ENCODE data around the gene ZNF646.

ZNF646 gene

DNA sequence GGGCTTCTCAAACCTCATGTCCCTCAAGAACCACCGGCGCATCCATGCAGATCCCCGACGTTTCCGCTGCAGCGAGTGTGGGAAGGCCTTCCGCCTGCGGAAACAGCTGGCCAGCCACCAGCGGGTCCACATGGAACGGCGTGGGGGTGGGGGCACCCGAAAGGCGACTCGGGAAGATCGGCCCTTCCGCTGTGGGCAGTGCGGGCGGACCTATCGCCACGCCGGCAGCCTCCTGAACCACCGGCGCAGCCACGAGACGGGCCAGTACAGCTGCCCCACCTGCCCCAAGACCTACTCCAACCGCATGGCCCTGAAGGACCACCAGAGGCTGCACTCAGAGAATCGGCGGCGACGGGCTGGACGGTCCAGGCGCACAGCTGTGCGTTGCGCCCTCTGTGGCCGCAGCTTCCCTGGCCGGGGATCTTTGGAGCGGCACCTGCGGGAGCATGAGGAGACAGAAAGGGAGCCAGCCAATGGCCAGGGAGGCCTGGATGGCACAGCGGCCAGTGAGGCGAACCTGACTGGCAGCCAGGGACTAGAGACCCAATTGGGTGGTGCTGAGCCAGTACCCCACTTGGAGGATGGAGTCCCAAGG is 5.9 kb downstream of the ZNF646 start:
- Histone ChIP-seq H3K4me1 (ENCODE audit: control insufficient read depth, insufficient read depth, low read length, unreplicated experiment) (peaks cover 11% of the 10 kb centered on the region), H3K4me3 (ENCODE audit: low read depth, low read length) (no peak overlapping the region), H3K79me2 (ENCODE audit: control insufficient read depth, insufficient read depth, low read length, unreplicated experiment) (peaks cover 26% of the 10 kb centered on the region), H2AFZ (ENCODE audit: low read length, unreplicated experiment) (no peak overlapping the region), H3K27me3 (ENCODE audit: insufficient read depth, low read length) (no peaks in the 10 kb centered on the region), H3K36me3 (ENCODE audit: insufficient read depth, low read length) (peaks cover 25% of the 10 kb centered on the region; the same call in 1 of the 2 replicates), H3K27ac (ENCODE audit: low read depth, low read length) (no peak overlapping the region)

DNA sequence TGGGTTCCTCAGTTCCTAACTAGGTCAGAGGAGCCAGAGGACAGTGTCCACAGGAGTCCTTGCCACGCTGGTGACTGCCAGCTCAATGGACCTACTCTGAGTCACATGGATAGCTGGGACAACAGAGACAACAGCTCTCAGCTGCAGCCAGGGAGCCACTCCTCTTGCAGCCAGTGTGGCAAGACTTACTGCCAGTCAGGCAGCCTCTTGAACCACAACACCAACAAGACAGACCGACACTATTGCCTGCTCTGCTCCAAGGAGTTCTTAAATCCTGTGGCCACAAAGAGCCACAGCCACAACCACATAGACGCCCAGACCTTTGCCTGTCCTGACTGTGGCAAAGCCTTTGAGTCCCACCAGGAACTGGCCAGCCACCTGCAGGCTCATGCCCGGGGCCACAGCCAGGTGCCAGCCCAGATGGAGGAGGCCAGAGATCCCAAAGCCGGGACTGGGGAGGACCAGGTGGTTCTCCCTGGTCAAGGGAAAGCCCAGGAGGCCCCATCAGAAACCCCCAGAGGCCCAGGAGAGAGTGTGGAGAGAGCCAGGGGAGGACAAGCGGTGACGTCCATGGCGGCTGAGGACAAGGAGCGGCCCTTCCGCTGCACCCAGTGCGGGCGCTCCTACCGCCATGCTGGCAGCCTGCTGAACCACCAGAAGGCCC is 6.7 kb downstream of the ZNF646 start:
- H3K36me3 ChIP-seq (ENCODE audit: insufficient read depth, low read length): peaks cover 25% of the 10 kb centered on the region; the same call in 1 of the 2 replicates

DNA sequence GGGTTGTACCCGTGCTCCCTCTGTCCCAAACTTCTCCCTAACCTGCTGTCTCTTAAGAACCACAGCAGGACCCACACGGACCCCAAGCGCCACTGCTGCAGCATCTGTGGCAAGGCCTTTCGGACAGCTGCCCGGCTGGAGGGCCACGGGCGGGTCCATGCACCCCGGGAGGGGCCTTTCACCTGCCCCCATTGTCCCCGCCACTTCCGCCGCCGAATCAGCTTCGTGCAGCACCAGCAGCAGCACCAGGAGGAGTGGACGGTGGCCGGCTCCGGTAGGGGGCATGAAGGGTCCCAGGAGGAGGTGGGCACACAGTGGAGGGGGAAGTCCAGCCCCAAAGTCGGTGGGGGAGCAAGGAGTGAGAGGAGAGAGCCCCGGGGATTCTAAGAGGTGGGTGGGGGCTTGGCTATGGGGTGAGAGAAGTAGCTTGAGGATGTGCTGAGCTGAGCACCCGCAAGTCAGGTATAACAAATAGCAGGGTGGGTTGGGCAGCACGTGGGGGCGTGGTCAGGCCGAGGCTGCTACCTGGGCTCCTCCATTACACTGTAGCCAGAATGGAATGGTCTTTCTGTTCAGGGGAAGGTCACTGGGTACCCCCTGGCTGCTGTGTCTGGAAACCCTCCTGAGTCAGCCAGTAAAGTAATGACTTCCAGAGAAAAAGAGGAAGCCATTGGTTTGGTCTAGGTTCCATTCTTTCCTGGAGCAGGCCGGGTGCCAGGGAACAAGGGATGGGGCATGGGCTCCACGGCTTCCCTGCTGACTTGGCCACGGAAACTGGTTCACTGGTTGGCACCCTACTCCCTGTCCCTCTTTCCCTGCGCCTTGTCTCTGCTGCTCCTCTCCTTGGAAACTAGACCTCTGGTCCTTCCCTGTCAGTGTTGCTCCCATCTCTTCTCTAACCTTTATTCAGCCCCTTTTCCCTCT is 7.5 kb downstream of the ZNF646 start:
- no peaks in the 10 kb centered on the region for H3K27me3 ChIP-seq (ENCODE audit: insufficient read depth, low read length)
- H3K27ac ChIP-seq (ENCODE audit: low read depth, low read length): no peak overlapping the region
- peaks cover 21% of the 10 kb centered on the region; the same call in 1 of the 2 replicates for H3K36me3 ChIP-seq (ENCODE audit: insufficient read depth, low read length)
- no peak overlapping the region for H3K4me3 ChIP-seq (ENCODE audit: low read depth, low read length)
- H3K4me1 ChIP-seq (ENCODE audit: control insufficient read depth, insufficient read depth, low read length, unreplicated experiment): peaks cover 5% of the 10 kb centered on the region
- peaks cover 12% of the 10 kb centered on the region for H3K79me2 ChIP-seq (ENCODE audit: control insufficient read depth, insufficient read depth, low read length, unreplicated experiment)
- H2AFZ ChIP-seq (ENCODE audit: low read length, unreplicated experiment): no peak overlapping the region

More for the DNA sequence above, 6.7 kb downstream of the ZNF646 start:
- H3K4me3 ChIP-seq (ENCODE audit: low read depth, low read length): no peak overlapping the region
- H3K27ac ChIP-seq (ENCODE audit: low read depth, low read length): no peak overlapping the region
- H3K4me1 ChIP-seq (ENCODE audit: control insufficient read depth, insufficient read depth, low read length, unreplicated experiment): peaks cover 5% of the 10 kb centered on the region
- no peak overlapping the region for H2AFZ ChIP-seq (ENCODE audit: low read length, unreplicated experiment)
- H3K79me2 ChIP-seq (ENCODE audit: control insufficient read depth, insufficient read depth, low read length, unreplicated experiment): peaks cover 19% of the 10 kb centered on the region
- H3K27me3 ChIP-seq (ENCODE audit: insufficient read depth, low read length): no peaks in the 10 kb centered on the region

DNA sequence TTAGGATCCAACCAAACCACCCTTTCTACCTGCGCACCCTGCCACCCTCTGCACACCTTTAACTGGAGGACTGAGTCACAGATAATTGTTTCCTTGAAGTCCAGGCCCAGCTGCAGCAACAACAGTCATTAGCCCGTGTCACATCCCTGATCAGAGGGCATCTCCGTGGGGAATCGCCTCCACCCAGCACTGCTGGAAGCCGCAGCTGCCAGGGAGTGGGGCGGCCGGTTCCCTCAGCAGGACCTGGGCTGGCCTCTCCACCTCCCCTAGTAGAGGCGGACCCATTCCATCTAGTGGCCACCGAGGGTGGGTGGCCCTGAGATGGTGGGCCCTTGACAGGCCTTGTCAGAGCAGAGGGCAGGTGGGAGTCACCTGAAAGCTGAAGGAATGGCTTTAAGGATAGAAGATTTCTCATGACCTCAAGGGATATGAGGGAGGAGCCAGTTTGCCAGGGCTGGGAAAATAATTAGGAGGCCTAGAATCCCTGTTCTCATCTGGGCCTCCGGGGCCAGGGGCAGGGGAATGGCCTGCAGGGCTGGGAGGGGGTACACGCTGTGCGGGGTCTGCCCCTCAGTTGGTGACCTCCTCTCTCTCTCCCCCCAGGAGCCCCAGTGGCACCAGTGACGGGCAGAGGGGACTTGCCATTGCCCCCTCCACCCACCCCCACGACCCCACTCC is 8.3 kb downstream of the ZNF646 start:
- H3K79me2 ChIP-seq (ENCODE audit: control insufficient read depth, insufficient read depth, low read length, unreplicated experiment): peaks cover 4% of the 10 kb centered on the region
- no peaks in the 10 kb centered on the region for H3K27me3 ChIP-seq (ENCODE audit: insufficient read depth, low read length)
- H3K4me3 ChIP-seq (ENCODE audit: low read depth, low read length): no peak overlapping the region
- no peak overlapping the region for H3K27ac ChIP-seq (ENCODE audit: low read depth, low read length)
- no peak overlapping the region for H2AFZ ChIP-seq (ENCODE audit: low read length, unreplicated experiment)
- peaks cover 5% of the 10 kb centered on the region for H3K4me1 ChIP-seq (ENCODE audit: control insufficient read depth, insufficient read depth, low read length, unreplicated experiment)
- H3K36me3 ChIP-seq (ENCODE audit: insufficient read depth, low read length): peaks cover 18% of the 10 kb centered on the region; the same call in 1 of the 2 replicates

DNA sequence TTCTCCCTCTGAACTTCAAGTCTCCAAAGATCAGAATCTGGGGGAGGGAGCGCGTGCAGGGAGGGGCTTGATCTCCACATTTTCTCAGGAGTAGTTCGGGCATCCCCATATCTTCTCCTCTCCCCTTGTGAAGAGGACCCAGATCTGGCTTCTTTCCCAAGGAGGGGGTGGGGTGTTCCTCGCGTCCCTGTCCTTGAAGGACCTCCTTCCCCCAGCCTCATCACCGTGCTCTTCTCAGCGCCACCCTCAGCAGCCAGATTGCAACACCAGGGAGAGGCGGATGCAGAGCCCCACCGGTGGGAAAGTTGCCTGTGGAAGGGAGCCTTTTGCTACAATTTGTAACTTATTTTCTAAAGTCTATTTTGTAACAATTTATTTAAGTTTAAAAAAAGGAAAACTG is 8.9 kb downstream of the ZNF646 start:
- Histone ChIP-seq H3K27ac (ENCODE audit: low read depth, low read length) (no peak overlapping the region), H2AFZ (ENCODE audit: low read length, unreplicated experiment) (no peak overlapping the region), H3K4me1 (ENCODE audit: control insufficient read depth, insufficient read depth, low read length, unreplicated experiment) (peaks cover 5% of the 10 kb centered on the region), H3K36me3 (ENCODE audit: insufficient read depth, low read length) (peaks cover 13% of the 10 kb centered on the region; the same call in 1 of the 2 replicates), H3K79me2 (ENCODE audit: control insufficient read depth, insufficient read depth, low read length, unreplicated experiment) (no peaks in the 10 kb centered on the region), H3K27me3 (ENCODE audit: insufficient read depth, low read length) (no peaks in the 10 kb centered on the region), H3K4me3 (ENCODE audit: low read depth, low read length) (no peak overlapping the region)

DNA sequence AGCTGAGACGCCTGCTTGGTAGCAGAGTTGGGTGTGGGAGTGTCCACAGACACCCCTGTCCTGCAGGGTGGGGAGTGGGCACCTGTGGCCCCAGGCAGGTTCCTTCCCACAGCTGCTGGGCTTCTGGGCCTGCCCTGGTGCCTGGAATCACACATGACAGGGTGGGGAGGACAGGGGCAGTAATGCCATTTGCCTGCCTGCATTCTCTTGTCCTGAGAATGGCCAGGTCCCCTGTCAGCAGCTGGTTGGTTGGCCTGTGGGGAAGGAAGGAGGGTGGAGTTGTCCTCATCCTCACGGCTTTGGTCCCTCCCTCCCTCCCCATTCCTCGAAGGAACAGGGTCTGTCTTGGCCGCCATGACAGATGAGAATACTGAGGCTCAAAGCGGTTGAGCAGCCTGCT is 9.3 kb downstream of the ZNF646 start:
- Histone ChIP-seq H3K4me1 (ENCODE audit: control insufficient read depth, insufficient read depth, low read length, unreplicated experiment) (peaks cover 5% of the 10 kb centered on the region), H3K4me3 (ENCODE audit: low read depth, low read length) (no peak overlapping the region), H3K27me3 (ENCODE audit: insufficient read depth, low read length) (no peaks in the 10 kb centered on the region), H2AFZ (ENCODE audit: low read length, unreplicated experiment) (no peak overlapping the region), H3K36me3 (ENCODE audit: insufficient read depth, low read length) (peaks cover 12% of the 10 kb centered on the region; the same call in 1 of the 2 replicates), H3K79me2 (ENCODE audit: control insufficient read depth, insufficient read depth, low read length, unreplicated experiment) (peaks cover 4% of the 10 kb centered on the region), H3K27ac (ENCODE audit: low read depth, low read length) (no peak overlapping the region)

DNA sequence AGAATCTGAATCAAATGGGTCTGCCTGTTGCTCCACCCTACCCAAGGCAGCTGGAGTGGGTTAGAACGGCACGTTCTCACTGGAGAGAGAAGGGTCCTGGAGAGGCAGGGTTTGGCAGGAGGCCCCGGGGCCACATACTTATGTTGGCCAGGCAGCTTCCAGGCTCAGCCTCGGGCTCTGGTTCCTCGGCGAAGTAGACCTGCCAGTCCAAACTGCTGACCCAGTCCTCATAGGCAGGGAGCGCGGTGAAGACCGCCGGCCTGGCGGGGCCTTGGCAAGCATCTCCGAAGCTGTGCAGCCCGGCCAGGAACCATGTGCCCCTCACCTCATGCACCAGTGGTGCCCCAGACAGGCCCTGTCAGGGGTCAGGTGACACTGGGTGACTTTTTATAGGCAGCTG is 9.8 kb downstream of the ZNF646 start:
- Histone ChIP-seq H3K36me3 (ENCODE audit: insufficient read depth, low read length) (peaks cover 12% of the 10 kb centered on the region; the same call in 1 of the 2 replicates), H3K27ac (ENCODE audit: low read depth, low read length) (no peak overlapping the region), H3K4me1 (ENCODE audit: control insufficient read depth, insufficient read depth, low read length, unreplicated experiment) (peaks cover 5% of the 10 kb centered on the region), H3K79me2 (ENCODE audit: control insufficient read depth, insufficient read depth, low read length, unreplicated experiment) (peaks cover 8% of the 10 kb centered on the region), H3K4me3 (ENCODE audit: low read depth, low read length) (no peak overlapping the region), H2AFZ (ENCODE audit: low read length, unreplicated experiment) (no peak overlapping the region), H3K27me3 (ENCODE audit: insufficient read depth, low read length) (no peaks in the 10 kb centered on the region)

DNA sequence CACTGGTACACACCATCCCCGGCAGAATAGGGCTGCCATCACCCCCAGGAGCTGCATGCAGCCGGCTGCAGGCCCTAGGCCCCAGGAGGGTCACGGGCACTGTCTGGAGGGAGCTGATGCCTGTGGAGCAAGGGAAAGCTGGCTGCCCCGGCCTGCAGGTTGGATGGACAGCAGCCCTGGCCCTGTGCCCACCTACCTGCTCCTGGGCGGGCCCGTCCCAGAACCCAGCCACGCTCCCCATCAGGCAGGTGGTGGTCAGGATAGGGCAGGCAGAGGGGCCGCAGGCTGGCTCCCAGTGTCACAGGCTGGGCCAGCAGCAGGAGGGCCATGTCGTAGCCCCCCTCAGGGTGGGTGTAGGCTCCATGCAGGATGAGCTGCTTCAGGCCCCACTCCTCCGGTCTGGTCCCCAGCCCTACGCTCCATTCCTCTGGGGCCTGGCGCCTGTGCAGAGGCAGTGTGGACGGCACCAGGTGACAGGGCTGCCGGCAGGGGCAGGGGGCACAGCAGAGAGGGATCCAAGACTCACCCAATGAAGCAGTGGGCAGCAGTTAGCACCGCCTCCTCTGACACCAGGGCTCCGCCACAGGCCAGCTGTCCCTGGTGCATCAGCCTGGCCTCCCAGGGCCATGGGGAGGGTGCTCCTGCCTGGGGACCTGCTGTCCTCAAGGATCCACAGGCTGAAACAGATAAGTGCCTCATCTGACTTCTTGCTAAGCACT is 10.5 kb downstream of the ZNF646 start:
- Histone ChIP-seq H3K27me3 (ENCODE audit: insufficient read depth, low read length) (no peaks in the 10 kb centered on the region), H3K4me1 (ENCODE audit: control insufficient read depth, insufficient read depth, low read length, unreplicated experiment) (peaks cover 5% of the 10 kb centered on the region), H3K4me3 (ENCODE audit: low read depth, low read length) (no peak overlapping the region), H3K36me3 (ENCODE audit: insufficient read depth, low read length) (peaks cover 12% of the 10 kb centered on the region; the same call in 1 of the 2 replicates), H3K27ac (ENCODE audit: low read depth, low read length) (no peak overlapping the region), H2AFZ (ENCODE audit: low read length, unreplicated experiment) (no peak overlapping the region), H3K79me2 (ENCODE audit: control insufficient read depth, insufficient read depth, low read length, unreplicated experiment) (peaks cover 9% of the 10 kb centered on the region)

DNA sequence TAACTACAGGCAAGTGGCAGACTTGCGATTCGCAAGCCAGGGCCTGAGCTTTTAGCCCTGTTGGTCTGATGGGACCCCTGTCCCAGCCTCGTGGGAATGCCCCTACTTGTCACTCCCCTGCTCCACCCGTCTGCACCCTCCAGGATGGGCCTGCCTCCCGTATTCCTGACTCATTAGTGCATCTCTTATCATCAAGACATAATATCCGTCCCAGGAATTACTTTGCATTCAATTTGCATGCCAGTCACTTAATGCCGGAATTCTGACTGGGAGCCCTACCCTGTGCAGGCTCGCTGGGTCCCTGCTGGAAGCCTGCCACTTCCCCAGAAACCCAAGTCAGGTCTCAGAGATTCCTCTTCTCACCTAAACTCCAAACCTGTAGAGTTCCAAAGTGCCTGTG is 11.2 kb downstream of the ZNF646 start:
- no peaks in the 10 kb centered on the region for H3K27me3 ChIP-seq (ENCODE audit: insufficient read depth, low read length)
- H3K4me1 ChIP-seq (ENCODE audit: control insufficient read depth, insufficient read depth, low read length, unreplicated experiment): peaks cover 7% of the 10 kb centered on the region
- peaks cover 7% of the 10 kb centered on the region; the same call in 1 of the 2 replicates for H3K36me3 ChIP-seq (ENCODE audit: insufficient read depth, low read length)
- no peak overlapping the region for H2AFZ ChIP-seq (ENCODE audit: low read length, unreplicated experiment)
- H3K27ac ChIP-seq (ENCODE audit: low read depth, low read length): no peak overlapping the region
- peaks cover 12% of the 10 kb centered on the region for H3K79me2 ChIP-seq (ENCODE audit: control insufficient read depth, insufficient read depth, low read length, unreplicated experiment)
- no peak overlapping the region for H3K4me3 ChIP-seq (ENCODE audit: low read depth, low read length)
